ENCODE results near the gene RAB35.
"Not testable (repeated sequence)": the region's sequence is repeated elsewhere in the genome, so short reads cannot be mapped to it uniquely, and the experiment has no call there.

RAB35 gene

GRCh38 chr12:120061575-120062214 lies 54.9 kb downstream of the RAB35 start:
- FAIRE-seq (no peak), DNase-seq (ENCODE audit: low spot score) (no peak)

DNA sequence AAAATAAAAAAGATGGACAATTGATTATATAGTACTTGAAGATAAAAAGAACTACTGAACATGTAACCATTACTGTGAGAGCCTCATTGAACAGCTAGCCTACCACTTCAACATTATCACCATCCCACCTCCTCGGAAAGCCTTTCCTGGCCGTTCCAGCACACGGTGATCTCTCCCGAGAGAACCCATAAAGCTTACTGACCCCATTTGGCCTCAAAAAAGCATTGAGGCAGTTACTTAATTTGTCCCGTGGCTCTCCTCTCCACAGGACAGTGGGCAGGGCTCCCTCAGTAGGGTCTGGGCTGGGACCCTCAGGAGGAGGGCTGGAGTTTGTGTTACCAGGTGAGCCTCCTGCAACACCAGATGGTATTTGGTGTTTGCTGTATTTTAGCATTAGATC lies 55.8 kb downstream of the RAB35 start:
- FAIRE-seq = no peak
- DNase-seq (ENCODE audit: low spot score) = no peak

GRCh38 chr12:120060196-120060595 lies 56.4 kb downstream of the RAB35 start:
- FAIRE-seq = no peak
- DNase-seq (ENCODE audit: low spot score) = no peak

DNA sequence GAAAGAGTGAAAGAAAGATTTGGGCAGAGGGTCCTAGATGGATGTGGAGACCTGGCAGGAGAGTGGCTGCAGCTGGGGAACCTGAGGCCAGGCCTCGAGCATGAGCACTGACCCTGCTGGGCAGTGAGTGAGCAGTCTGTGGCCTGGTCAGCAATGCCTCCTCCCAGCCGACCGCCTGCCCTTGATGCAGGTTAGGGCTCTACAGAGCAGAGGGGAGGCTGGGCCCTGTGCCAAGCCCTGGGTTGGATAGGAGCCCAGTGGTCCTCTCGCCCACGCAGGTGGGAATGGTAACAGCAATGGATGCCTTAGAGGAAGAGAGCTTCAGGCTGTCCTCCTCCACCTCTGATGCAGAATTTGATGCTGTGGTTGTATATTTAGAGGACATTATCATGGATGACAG lies 59.8 kb downstream of the RAB35 start:
- DNase-seq (ENCODE audit: low spot score) (no peak), FAIRE-seq (no peak)

GRCh38 chr12:120055231-120056000 lies 61.1 kb downstream of the RAB35 start:
- no peak for DNase-seq (ENCODE audit: low spot score)
- FAIRE-seq = no peak

GRCh38 chr12:120054293-120054692 lies 62.3 kb downstream of the RAB35 start:
- no peak for FAIRE-seq
- no peak for DNase-seq (ENCODE audit: low spot score)

GRCh38 chr12:120051535-120051934 lies 65.0 kb downstream of the RAB35 start:
- no peak for FAIRE-seq
- no peak for DNase-seq (ENCODE audit: low spot score)

- no peak for FAIRE-seq
- DNase-seq (ENCODE audit: low spot score) = no peak
Measured at GRCh38 chr12:120049426-120049825, 67.1 kb downstream of the RAB35 start.

GRCh38 chr12:120048263-120048662 lies 68.3 kb downstream of the RAB35 start:
- FAIRE-seq = no peak
- DNase-seq (ENCODE audit: low spot score) = no peak

- FAIRE-seq = no peak
- DNase-seq (ENCODE audit: low spot score) = no peak
Measured at GRCh38 chr12:120047072-120047471, 69.5 kb downstream of the RAB35 start.

DNA sequence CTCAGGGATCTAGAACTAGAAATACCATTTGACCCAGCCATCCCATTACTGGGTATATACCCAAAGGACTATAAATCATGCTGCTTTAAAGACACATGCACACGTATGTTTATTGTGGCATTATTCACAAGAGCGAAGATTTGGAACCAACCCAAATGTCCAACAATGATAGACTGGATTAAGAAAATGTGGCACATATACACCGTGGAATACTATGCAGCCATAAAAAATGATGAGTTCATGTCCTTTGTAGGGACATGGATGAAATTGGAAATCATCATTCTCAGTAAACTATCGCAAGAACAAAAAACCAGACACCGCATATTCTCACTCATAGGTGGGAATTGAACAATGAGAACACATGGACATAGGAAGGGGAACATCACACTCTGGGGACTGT lies 71.2 kb downstream of the RAB35 start:
- DNase-seq (ENCODE audit: low spot score); FAIRE-seq: not testable (repeated sequence)
